Stomach smooth muscle (tissue), 2 donors: ENCODE results near the gene BEGAIN.

Experiments used
- H3K27ac ChIP-seq: one replicate; pipeline ENCODE4 v1.7.0; 2013; ENCODE audit warnings: mild to moderate bottlenecking, low read length, inconsistent platforms
- H3K27me3 ChIP-seq, 2 donors: one replicate each; pipeline ENCODE4 v1.7.0; 2013; ENCODE audit warnings: low read length in 2 of 2; ENCODE audit not compliant: insufficient read depth in 2 of 2, control insufficient read depth in 1 of 2
- H3K36me3 ChIP-seq, 2 donors: one replicate each; pipeline ENCODE4 v1.7.0; 2013; ENCODE audit warnings: low read length in 2 of 2; ENCODE audit not compliant: control insufficient read depth in 2 of 2, insufficient read depth in 2 of 2
- H3K4me1 ChIP-seq: one replicate; pipeline ENCODE4 v1.7.0; 2013; ENCODE audit warnings: low read length; ENCODE audit not compliant: control insufficient read depth, insufficient read depth
- H3K4me3 ChIP-seq, 2 donors: one replicate each; pipeline ENCODE4 v1.7.0; 2013; ENCODE audit warnings: low read length in 2 of 2
- H3K9ac ChIP-seq, 2 donors: one replicate each; pipeline ENCODE4 v1.7.0; 2013; ENCODE audit warnings: low read length in 2 of 2, mild to moderate bottlenecking in 1 of 2
- H3K9me3 ChIP-seq, 2 donors: one replicate each; pipeline ENCODE4 v1.7.0; 2013; ENCODE audit warnings: low read length in 2 of 2; ENCODE audit not compliant: control insufficient read depth in 2 of 2
- donor health status: healthy.
- donor health status: Pancreatic carcinoma.

The BEGAIN gene

GRCh38 chr14:100622708-100623485, 35.7 kb upstream of the BEGAIN start:
- Histone ChIP-seq H3K36me3 (no peaks in the 10 kb centered on the region), H3K9me3 (peaks cover 5 to 7% of the 10 kb centered on the region in 2 donors), H3K9ac (no peak overlapping the region), H3K4me1 (no peaks in the 10 kb centered on the region), H3K4me3 (no peak overlapping the region), H3K27me3 (peaks cover 6 to 16% of the 10 kb centered on the region in 2 donors), H3K27ac (no peak overlapping the region)

DNA sequence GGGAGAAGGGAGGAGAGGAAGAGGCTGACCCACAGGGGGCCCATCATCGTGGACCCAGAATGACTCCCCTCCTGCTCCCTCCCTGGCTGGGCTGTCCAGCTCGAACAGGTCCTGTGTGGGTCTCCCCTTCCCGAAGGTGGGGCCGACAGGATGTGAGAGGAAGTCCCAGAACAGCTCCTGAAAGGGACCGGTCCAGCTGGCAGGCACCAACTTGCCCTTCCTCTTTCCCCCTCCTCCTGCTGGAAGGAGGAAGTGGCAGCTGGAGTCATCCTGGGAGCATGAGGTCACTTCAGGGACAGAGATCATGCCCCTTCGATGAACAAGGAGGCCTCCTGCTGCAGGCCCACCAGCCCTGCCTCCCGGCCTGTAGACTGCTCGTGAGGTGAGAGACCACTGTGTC, 35.0 kb upstream of the BEGAIN start:
- no peak overlapping the region for H3K9ac ChIP-seq
- H3K36me3 ChIP-seq: no peaks in the 10 kb centered on the region
- H3K4me1 ChIP-seq: no peaks in the 10 kb centered on the region
- H3K27ac ChIP-seq: no peak overlapping the region
- H3K9me3 ChIP-seq: peaks cover 4 to 5% of the 10 kb centered on the region in 2 donors
- H3K27me3 ChIP-seq: peaks cover 6 to 16% of the 10 kb centered on the region in 2 donors
- H3K4me3 ChIP-seq: no peak overlapping the region

DNA sequence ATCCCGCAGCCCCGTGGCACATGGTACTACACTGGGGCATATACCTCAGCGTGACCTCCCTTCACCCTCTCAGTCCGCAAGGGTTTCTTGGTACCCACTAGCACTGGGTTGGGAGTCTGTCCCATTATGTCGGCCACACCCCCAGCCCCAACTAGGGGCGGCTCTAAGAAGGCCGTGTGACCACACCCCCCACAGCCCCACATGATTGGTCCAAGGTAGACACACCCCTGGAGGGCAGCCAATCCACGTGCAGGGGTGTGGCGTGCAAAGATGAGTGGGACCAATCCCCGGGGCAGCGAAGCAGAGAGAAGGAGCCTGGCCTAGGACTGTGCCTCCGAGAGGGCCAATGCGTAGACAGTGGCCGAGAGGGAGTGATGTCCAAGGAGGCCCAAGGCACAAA, 34.6 kb upstream of the BEGAIN start:
- Histone ChIP-seq H3K27ac (no peak overlapping the region), H3K27me3 (peaks cover 8 to 16% of the 10 kb centered on the region in 2 donors), H3K4me1 (no peaks in the 10 kb centered on the region), H3K4me3 (no peak overlapping the region), H3K36me3 (no peaks in the 10 kb centered on the region), H3K9ac (no peak overlapping the region), H3K9me3 (peaks cover 4 to 5% of the 10 kb centered on the region in 2 donors)

DNA sequence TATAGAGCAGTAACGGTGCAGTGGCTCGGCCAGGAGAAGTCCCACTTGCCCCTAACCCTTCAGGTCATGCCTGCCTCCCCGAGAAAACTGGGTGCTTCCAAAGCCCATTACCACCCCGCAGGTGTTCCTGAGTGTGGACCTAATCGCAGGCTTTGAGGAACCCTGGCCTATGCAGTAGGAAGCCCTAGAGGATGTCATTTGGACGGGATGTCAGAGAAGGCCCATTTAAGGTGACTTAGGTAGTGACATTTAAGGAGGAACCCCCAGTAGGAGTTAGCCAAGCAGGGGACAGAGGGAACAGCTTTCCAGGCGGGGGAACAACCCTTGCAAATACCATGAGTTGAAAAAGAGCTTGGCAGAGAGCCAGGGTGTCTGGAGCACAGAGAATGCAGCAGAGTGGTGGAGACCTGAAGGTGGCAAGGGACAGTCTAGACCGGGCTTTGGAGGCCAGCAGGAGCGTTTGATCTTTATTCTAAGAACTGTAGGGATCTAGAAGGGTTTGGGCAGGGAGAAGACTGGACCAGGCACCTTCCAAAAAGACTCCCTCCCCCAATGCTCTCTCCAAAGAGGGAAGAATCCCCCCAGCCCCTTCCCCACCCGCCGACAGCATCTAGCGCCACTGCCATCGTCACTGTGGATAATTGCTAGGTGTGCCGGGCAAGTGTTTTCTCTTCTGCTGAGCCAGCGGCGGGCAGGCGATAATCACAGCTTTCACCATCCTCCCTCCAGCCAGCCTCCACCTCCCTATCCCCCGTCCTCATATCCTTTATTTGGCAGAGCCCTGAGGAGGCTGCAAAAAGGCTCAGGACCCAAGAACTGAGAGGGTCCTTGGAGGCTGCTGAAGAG, 33.3 kb upstream of the BEGAIN start:
- H3K4me3 ChIP-seq: no peak overlapping the region
- no peaks in the 10 kb centered on the region for H3K4me1 ChIP-seq
- H3K27ac ChIP-seq: no peak overlapping the region
- H3K36me3 ChIP-seq: no peaks in the 10 kb centered on the region
- peaks cover under 1 to 4% of the 10 kb centered on the region in 2 donors for H3K9me3 ChIP-seq
- peaks cover 10 to 18% of the 10 kb centered on the region in 2 donors for H3K27me3 ChIP-seq
- H3K9ac ChIP-seq: no peak overlapping the region

- H3K9ac ChIP-seq: no peak overlapping the region
- no peaks in the 10 kb centered on the region for H3K36me3 ChIP-seq
- H3K27me3 ChIP-seq: peaks cover 10 to 18% of the 10 kb centered on the region in 2 donors
- H3K9me3 ChIP-seq: no peaks in the 10 kb centered on the region
- no peak overlapping the region for H3K4me3 ChIP-seq
- no peaks in the 10 kb centered on the region for H3K4me1 ChIP-seq
- no peak overlapping the region for H3K27ac ChIP-seq
These were observed 32.4 kb upstream of the BEGAIN start for GRCh38 chr14:100619396-100620254.

DNA sequence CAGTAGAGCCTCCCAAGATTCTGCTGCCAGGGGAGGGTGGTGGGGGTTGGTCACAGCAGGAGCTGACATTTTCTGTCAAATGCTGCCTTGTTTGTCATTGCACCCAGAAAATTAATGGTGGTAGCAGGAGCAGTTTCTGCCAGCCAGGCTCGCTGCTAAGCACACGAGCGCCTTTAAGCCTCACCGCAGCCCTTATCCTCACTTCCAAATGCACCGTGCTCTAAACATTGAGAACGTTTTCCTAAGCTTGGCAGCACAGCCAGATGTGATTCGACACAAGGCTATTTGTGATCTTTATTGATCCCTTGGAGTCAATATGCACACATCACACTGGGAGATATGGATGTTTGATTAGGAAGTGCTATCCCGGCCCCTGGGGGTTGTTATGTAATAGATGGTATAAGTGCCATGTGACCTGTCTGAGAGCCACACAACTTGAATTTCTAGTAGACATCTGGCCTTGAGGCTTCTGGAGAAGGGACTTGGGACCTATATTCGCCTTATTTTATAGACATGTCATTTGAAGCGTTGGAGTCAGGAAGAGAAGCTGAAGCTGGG, 31.6 kb upstream of the BEGAIN start:
- H3K4me1 ChIP-seq: no peaks in the 10 kb centered on the region
- no peak overlapping the region for H3K4me3 ChIP-seq
- no peak overlapping the region for H3K9ac ChIP-seq
- H3K27ac ChIP-seq: no peak overlapping the region
- no peaks in the 10 kb centered on the region for H3K36me3 ChIP-seq
- H3K9me3 ChIP-seq: no peaks in the 10 kb centered on the region
- H3K27me3 ChIP-seq: peaks cover 10 to 18% of the 10 kb centered on the region in 2 donors

GRCh38 chr14:100618318-100618693, 31.1 kb upstream of the BEGAIN start:
- H3K36me3 ChIP-seq: no peaks in the 10 kb centered on the region
- peaks cover 10 to 16% of the 10 kb centered on the region in 2 donors for H3K27me3 ChIP-seq
- no peaks in the 10 kb centered on the region for H3K9me3 ChIP-seq
- H3K9ac ChIP-seq: no peak overlapping the region
- H3K4me3 ChIP-seq: no peak overlapping the region
- no peaks in the 10 kb centered on the region for H3K4me1 ChIP-seq
- H3K27ac ChIP-seq: no peak overlapping the region

GRCh38 chr14:100617410-100618317, 30.4 kb upstream of the BEGAIN start:
- Histone ChIP-seq H3K27ac (no peak overlapping the region), H3K27me3 (peaks cover 10 to 12% of the 10 kb centered on the region in 2 donors), H3K4me3 (no peak overlapping the region), H3K4me1 (no peaks in the 10 kb centered on the region), H3K36me3 (no peaks in the 10 kb centered on the region), H3K9me3 (no peaks in the 10 kb centered on the region), H3K9ac (no peak overlapping the region)

GRCh38 chr14:100616854-100617409, 29.7 kb upstream of the BEGAIN start:
- no peak overlapping the region for H3K9ac ChIP-seq
- H3K4me3 ChIP-seq: no peak overlapping the region
- H3K9me3 ChIP-seq: no peaks in the 10 kb centered on the region
- peaks cover 7 to 8% of the 10 kb centered on the region in 2 donors for H3K27me3 ChIP-seq
- H3K4me1 ChIP-seq: no peaks in the 10 kb centered on the region
- H3K36me3 ChIP-seq: no peaks in the 10 kb centered on the region
- H3K27ac ChIP-seq: no peak overlapping the region
